NOMO-1 treated with dmso at 0.1 percent for 144 hours (cell line): ENCODE measurements around the gene TMEM255A.

Source experiments
- DNase-seq: peaks from one replicate; lab custom pipeline; 2025; ENCODE audit not compliant: unreplicated experiment; lab: John Stamatoyannopoulos, UW

The TMEM255A gene

GRCh38 chrX:120308959-120309872 lies 2.0 kb downstream of the TMEM255A start:
- DNase-seq = no peak

- no peak for DNase-seq
Measured at GRCh38 chrX:120308558-120308957, 2.7 kb downstream of the TMEM255A start.

GRCh38 chrX:120306630-120307029 lies 4.6 kb downstream of the TMEM255A start:
- no peak for DNase-seq

GRCh38 chrX:120305531-120306141 lies 5.6 kb downstream of the TMEM255A start:
- no peak for DNase-seq

GRCh38 chrX:120304256-120304655 lies 7.0 kb downstream of the TMEM255A start:
- DNase-seq = peak; percentile 34

- peak; percentile 46 for DNase-seq
Measured at GRCh38 chrX:120302434-120302833, 8.8 kb downstream of the TMEM255A start.

- no peak for DNase-seq
Measured at GRCh38 chrX:120301960-120302359, 9.3 kb downstream of the TMEM255A start.

GRCh38 chrX:120301497-120301896 lies 9.8 kb downstream of the TMEM255A start:
- DNase-seq = no peak

GRCh38 chrX:120299928-120300327 lies 11.3 kb downstream of the TMEM255A start:
- DNase-seq = no peak

GRCh38 chrX:120297923-120298322 lies 13.3 kb downstream of the TMEM255A start:
- DNase-seq = no peak

GRCh38 chrX:120294651-120295050 lies 16.6 kb downstream of the TMEM255A start:
- DNase-seq = no peak

GRCh38 chrX:120293015-120293414 lies 18.2 kb downstream of the TMEM255A start:
- no peak for DNase-seq

- DNase-seq = no peak
Measured at GRCh38 chrX:120291211-120291610, 20.1 kb downstream of the TMEM255A start.

GRCh38 chrX:120290107-120290506 lies 21.2 kb downstream of the TMEM255A start:
- DNase-seq = no peak

GRCh38 chrX:120287513-120288112 lies 23.6 kb downstream of the TMEM255A start:
- no peak for DNase-seq

GRCh38 chrX:120286733-120287512 lies 24.3 kb downstream of the TMEM255A start:
- no peak for DNase-seq

- no peak for DNase-seq
Measured at GRCh38 chrX:120282697-120283096, 28.6 kb downstream of the TMEM255A start.

GRCh38 chrX:120281761-120282160 lies 29.5 kb downstream of the TMEM255A start:
- DNase-seq = no peak

- DNase-seq = no peak
Measured at GRCh38 chrX:120281021-120281624, 30.1 kb downstream of the TMEM255A start.

- DNase-seq = no peak
Measured at GRCh38 chrX:120274958-120275357, 36.3 kb downstream of the TMEM255A start.

GRCh38 chrX:120274145-120274544 lies 37.1 kb downstream of the TMEM255A start:
- no peak for DNase-seq
